HG02678 (cell line): ENCODE results near the gene MIP.
"Not testable (repeated sequence)": the region's sequence is repeated elsewhere in the genome, so short reads cannot be mapped to it uniquely, and the experiment has no call there.

ENCODE experiments used
- ATAC-seq: cut with Tn5 transposase; IDR thresholded peaks from one replicate; pipeline ENCODE4 v1.9.1; 2021; ENCODE audit warnings: mild to moderate bottlenecking, moderate library complexity; ENCODE audit not compliant: unreplicated experiment

MIP gene

GRCh38 chr12:56468216-56469006 is 14.0 kb upstream of the MIP start, which contains the start of gene SPRYD4:
Gene SPRYD4 (plus strand): TSS chr12:56468578. CDS start chr12:56468592, 14 bp downstream.
- peak; percentile 90 for ATAC-seq

GRCh38 chr12:56462565-56462964 is 8.1 kb upstream of the MIP start:
- no peak for ATAC-seq

GRCh38 chr12:56461235-56462159 is 7.0 kb upstream of the MIP start:
- ATAC-seq: no peak

DNA sequence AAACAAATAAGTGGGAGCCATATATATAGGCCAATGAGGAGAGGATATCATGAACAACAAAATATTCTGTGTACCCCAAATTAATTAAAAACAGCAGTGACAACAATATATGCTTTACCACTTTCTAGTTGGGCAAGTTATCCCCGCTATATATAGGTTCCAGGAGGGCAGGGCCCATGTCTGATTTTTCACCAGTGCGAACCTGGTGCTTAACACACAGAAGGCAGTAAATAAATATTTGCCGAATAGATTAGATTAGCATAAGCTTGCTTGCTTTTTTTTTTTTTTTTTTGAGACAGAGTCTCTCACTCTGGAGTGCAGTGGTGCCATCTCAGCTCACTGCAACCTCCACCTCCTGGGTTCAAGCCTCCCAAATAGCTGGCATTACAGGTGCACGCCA is 3.4 kb upstream of the MIP start:
- no peak for ATAC-seq

DNA sequence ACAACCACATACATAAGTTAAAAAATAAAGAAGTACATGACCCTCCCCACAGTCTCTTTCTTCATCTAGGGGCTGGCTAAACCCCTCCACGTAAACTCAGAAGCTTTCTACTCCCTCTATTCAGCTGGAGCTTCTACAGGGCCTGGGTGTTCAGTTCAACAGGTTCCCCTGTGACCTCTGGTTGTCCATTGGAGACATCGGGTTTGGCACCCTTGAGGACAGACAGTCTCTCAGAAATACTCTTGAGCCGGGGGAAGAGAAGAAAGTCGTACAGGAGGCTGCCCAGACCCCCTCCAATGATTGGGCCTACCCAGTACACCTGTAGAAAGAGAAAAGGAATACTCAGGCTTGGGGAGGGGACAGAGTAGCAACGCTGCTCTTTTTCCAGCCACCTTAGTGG is 3.3 kb downstream of the MIP start:
- ATAC-seq: no peak

GRCh38 chr12:56450241-56450640 is 4.2 kb downstream of the MIP start:
- no peak for ATAC-seq

GRCh38 chr12:56449622-56449984 is 4.9 kb downstream of the MIP start:
- ATAC-seq: no peak

DNA sequence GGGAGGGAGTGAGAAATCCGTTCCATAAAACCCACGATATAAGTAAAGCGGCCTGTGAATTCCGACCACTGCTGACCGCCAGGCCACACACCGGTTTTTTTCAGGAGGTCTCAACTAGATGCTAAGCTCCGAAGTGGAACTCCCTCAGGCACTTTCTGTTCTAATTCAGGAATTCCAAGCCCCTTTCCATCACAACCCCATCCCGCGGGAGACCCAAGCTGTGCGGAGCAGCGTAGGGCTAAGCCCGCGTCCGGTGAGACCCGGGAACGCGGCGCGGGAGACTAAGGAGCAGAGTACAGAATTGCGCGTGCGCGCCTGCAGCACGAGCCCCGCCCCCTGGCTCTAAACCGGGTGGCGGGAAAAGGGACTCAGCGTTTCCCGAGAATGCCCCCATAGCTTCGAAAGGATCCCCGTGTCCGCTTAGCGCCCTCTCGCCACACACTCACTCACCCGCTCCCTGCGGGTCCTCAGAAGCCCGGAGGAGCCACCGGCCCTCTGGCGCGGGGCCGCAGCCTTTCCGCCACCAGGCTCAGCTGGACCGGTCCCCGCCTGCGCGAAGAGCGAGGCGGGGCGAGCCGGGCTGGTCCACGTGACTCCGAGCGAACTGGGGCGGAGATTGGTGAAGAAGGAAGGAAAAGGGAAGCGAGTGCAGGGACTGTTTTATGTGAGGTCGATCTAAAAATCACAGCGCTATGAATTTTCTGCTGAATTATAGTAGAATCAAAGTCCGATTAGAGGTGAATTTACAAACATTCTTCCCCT is 5.4 kb downstream of the MIP start, which contains the start of gene TIMELESS:
Gene TIMELESS (minus strand): TSS at position 567 of the 762 bp plus-strand sequence. CDS start 15,256 bp downstream, outside the sequence.
- peak; percentile 95 for ATAC-seq

GRCh38 chr12:56443208-56443607 is 11.2 kb downstream of the MIP start:
- ATAC-seq: not testable (repeated sequence)

GRCh38 chr12:56437430-56438176 is 16.9 kb downstream of the MIP start:
- ATAC-seq: no peak

DNA sequence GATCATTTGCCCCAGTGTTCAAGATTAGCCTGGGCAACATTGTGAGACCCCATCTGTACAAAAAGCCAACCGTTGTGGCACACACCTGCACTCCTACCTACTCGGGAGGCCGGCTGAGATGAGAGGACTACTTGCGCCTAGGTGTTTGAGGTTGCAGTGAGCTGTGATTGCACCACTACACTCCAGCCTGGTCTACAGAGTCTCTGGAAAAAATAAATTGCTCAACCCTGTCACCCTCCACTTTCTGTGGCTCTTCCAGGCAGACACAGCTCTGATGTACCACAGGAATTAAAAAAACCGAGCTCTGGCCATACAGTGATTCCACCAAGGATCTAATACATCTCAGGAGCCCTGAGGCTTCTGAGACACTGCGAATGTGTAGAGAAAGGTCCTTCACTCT is 19.6 kb downstream of the MIP start:
- ATAC-seq: no peak

DNA sequence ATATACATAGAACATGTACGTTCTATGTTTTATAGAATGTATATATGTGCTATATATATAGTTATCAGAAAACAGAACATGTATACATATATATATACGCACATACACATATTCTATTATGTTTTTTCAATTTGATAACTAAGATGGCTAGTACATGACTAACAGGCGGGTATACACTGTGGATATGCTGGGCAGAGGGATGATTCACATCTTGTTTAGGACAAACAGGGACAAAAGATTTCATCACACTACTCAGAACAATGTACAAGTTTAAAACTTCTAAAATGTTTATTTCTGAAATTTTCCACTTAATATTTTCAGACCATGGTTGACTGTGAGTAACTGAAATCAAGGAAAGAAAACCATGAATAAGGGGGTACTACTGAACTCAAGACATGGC is 22.6 kb downstream of the MIP start:
- ATAC-seq: no peak

- no peak for ATAC-seq
These were observed 23.2 kb downstream of the MIP start for GRCh38 chr12:56431288-56431687.

DNA sequence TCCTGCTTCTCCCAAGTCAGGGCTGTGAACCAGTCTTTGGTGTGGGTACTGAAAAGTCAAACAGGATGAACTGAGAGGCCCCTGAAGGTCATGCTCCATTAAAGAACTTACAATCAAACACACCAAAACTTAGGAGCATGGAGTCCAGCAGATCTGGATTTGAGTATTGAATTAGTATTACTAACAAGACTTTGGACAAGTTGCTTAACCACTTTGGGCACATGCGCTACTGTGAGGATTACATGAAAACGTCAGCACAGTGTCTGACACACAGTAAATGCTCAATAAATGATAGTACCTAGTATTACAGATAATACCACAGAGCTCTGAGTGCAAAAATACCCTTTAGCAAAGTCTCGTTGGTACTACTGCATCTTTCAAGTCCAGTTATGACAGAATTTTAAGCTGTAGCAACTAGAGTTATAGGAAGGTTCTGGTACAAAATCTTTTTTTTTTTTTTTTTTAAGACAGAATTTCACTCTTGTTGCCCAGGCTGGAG is 28.5 kb downstream of the MIP start:
- no peak for ATAC-seq

DNA sequence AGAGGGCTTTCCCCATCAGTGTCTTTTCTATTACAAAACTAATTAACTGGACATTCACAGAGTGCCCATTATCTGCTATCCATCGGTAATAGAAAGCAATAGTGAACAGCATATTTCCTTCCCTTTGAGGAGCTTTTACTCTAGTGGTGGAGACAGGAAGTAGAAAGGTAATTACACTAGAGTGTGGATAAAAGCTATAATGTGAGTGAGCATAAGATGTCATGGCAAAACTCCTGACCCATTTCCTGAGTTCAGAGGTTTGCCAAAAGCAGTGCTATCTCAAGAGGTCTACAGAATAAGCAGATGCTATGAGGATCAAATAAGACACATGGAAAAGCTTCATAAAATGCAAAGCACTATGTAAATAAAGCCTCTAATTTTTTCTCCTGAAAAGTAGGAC is 29.3 kb downstream of the MIP start:
- ATAC-seq: no peak

- no peak for ATAC-seq
These were observed 34.0 kb downstream of the MIP start for GRCh38 chr12:56420411-56420810.

DNA sequence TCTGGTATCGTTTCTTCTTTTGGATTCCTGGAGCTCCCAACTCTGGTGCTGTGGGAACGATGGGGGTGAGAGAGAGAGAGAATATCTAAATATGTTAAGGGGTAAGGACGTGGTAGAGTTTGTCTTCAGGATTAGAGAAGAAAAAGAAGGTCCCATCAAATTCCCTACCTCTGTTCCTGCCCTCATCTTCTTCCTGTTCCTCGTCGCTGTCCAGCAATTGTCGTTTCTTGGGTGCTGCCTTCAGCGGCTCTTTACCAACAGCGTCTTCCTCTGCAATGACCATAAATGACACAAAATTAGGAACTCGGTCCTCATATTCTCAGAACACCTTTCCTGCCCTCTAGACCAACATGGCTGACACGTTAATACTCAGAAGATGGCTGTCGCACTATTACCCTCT is 36.7 kb downstream of the MIP start:
- no peak for ATAC-seq

- ATAC-seq: no peak
These were observed 40.1 kb downstream of the MIP start for GRCh38 chr12:56414401-56414800.

GRCh38 chr12:56413392-56413791 is 41.1 kb downstream of the MIP start:
- no peak for ATAC-seq
